Activated naive CD8-positive, alpha-beta T cell (primary cell): ENCODE results near the gene SLIT1.

Experiments
- H3K27ac Mint-ChIP-seq: one replicate; pipeline ENCODE4 v1.8.0; 2021; ENCODE audit warnings: mixed read lengths
- H3K27me3 Mint-ChIP-seq: one replicate; pipeline ENCODE4 v1.8.0; 2021; ENCODE audit warnings: mixed read lengths
- H3K36me3 Mint-ChIP-seq: one replicate; pipeline ENCODE4 v1.8.0; 2021; ENCODE audit warnings: mixed read lengths
- H3K4me1 Mint-ChIP-seq: one replicate; pipeline ENCODE4 v1.8.0; 2021; ENCODE audit warnings: low read depth, mixed read lengths
- H3K4me3 Mint-ChIP-seq: one replicate; pipeline ENCODE4 v1.8.0; 2021; ENCODE audit warnings: mild to moderate bottlenecking, mixed read lengths
- H3K9me3 Mint-ChIP-seq: one replicate; pipeline ENCODE4 v1.8.0; 2021; ENCODE audit warnings: low read depth, mixed read lengths

SLIT1 gene

DNA sequence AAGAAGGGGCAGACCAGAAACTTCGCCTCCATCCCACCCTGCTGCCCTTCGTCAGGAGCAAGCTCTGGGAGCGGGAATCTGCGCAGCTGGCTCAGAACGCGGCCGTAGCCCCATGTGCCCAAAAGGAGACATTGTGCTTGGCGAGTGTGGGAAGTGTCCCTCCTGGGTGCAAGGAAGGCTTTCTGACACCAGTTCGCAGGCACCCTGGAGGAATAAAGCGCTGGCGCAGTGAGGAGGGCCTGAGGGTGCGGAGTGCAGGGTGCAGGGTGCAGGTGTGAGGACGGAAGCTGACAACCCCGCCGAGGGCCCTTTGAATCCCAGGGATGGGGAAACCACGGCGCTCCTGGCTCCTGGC is 811 bp downstream of the SLIT1 start:
- Mint-ChIP-seq H3K4me3 (peak overlapping the region; percentile 63), H3K9me3 (no peaks in the 10 kb centered on the region), H3K4me1 (peaks cover 8% of the 10 kb centered on the region), H3K27ac (no peak overlapping the region), H3K36me3 (no peaks in the 10 kb centered on the region), H3K27me3 (peaks cover 39% of the 10 kb centered on the region)

DNA sequence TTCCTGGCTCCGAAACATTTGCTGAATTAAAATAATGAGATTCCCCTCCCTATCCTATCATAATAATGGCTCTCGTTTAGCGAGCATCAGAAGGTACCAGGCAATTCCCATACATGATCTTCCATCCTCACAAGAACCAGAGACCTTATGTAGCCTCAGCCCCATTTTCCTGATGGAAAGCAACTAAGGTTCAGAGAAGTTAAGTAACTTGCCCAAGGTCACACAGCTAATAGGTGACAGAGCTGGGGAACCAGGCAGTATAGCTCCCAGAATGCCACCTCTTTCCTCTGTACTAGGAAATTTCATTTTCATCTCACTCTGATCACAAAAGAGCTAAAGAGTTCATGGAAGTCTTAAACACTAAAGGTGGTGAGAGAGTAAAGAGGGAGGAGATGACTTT is 2.4 kb downstream of the SLIT1 start:
- peaks cover 35% of the 10 kb centered on the region for H3K27me3 Mint-ChIP-seq
- H3K27ac Mint-ChIP-seq, result no peak overlapping the region
- H3K4me1 Mint-ChIP-seq, result peaks cover 8% of the 10 kb centered on the region

DNA sequence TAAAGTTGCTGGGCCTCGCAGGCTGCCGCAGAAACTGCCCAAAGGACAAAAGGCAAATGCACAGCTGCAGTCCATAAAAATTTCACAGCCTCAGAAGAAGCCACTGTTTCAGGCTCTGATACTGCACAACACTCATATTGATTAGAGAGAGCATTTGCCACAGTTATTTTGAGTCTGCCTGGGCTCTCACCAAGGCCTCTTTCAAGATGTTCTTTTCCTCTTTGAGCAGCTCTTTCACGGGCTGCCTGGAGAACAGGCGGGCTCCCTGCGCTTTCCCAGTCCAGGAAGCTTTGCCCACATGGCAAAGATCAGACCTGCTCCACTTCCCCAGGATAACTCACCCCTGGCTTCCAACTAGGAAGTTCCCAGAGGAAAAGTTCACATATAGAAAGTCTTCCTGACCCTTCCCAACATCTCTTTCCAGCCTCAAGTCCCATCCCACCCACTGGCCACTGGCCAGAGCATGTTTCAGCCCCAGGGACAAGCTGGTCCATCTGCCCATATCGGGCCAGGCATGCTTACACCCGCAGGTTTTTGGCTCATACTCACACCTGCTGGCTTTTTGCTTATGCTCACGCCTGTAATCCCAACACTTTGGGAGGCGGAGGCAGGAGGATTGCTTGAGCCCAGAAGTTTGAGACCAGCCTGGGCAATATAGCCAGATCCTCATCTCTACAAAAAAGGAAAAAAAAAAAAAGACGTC is 3.3 kb downstream of the SLIT1 start:
- no peak overlapping the region for H3K27ac Mint-ChIP-seq
- H3K4me1 Mint-ChIP-seq, result peaks cover 8% of the 10 kb centered on the region
- H3K4me3 Mint-ChIP-seq, result no peak overlapping the region
- no peaks in the 10 kb centered on the region for H3K9me3 Mint-ChIP-seq
- peaks cover 35% of the 10 kb centered on the region for H3K27me3 Mint-ChIP-seq
- H3K36me3 Mint-ChIP-seq, result no peaks in the 10 kb centered on the region

More for the DNA sequence above, 2.4 kb downstream of the SLIT1 start:
- H3K4me3 Mint-ChIP-seq, result no peak overlapping the region
- H3K9me3 Mint-ChIP-seq, result no peaks in the 10 kb centered on the region
- H3K36me3 Mint-ChIP-seq, result no peaks in the 10 kb centered on the region

DNA sequence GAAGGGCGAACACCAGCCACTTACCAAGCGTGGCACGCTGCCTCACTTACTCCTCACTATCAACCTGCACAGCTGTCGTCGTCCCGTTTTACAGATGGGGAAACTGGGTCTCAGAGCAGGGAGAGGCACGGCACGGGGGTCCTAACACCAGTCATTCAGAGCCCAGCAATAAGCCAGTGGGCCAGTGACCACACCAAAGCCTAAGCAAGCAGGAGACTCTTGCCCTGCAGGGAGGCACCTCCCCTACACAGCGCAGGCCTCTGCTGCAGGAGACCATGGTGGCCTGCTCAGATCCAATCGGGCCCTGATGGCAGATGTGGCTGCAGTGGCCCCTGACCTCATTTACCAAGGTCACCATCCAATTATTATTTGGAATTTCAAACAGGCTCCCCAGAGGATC is 4.8 kb downstream of the SLIT1 start:
- peaks cover 6% of the 10 kb centered on the region for H3K4me1 Mint-ChIP-seq
- no peaks in the 10 kb centered on the region for H3K9me3 Mint-ChIP-seq
- no peaks in the 10 kb centered on the region for H3K36me3 Mint-ChIP-seq
- H3K4me3 Mint-ChIP-seq, result no peak overlapping the region
- H3K27ac Mint-ChIP-seq, result no peak overlapping the region
- H3K27me3 Mint-ChIP-seq, result peaks cover 28% of the 10 kb centered on the region

DNA sequence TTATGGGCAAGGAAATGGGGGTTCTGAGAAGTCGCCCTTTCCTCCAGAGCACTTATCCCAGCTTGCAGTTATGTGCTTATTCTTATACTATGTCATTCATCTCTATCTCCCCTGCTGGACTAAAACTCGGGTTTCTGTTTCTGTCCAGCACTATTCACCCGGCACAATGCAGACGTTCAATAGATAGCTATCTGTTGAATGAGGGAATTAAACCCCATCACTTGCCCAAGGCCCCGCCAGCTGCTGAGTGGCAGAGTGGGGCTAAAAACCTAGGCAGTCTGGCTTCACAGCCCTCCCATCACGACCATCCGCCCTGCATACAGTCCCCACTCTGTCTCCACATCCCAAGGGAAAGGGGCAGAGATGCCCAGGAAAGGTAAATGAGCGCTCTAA is 5.4 kb downstream of the SLIT1 start:
- Mint-ChIP-seq H3K4me1 (peaks cover 6% of the 10 kb centered on the region), H3K27ac (no peak overlapping the region), H3K27me3 (peaks cover 28% of the 10 kb centered on the region), H3K36me3 (no peaks in the 10 kb centered on the region), H3K4me3 (no peak overlapping the region), H3K9me3 (no peaks in the 10 kb centered on the region)

DNA sequence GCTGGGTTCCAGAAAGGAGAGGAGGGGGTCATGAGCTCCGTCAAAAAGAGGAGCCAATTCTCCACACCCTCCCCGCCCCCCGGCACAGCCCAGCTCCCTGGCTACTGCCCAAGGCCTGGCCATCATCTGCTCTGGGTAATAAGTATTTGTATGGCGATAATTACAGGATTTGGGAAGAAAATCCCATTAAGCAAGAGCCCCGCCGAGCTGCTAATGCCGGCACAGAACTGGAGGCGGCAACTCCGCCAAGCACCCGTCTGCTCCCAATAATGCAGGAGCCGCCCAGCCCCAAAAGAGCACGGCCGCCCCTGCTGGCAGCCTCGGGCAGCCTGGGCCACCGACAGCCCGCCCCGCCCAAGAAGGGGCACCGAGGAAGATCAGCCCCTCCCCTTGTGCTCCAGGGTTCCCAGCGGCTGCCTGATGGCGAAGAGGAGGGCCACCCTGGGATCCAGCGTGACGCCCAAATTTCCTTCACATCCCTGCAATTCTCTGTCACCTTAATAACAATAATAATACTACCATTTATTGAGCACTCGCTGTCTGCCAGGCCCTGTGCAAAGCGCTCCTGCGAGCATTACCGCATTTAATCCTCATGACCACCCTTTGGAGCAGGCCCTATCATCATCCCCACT is 5.9 kb downstream of the SLIT1 start:
- no peaks in the 10 kb centered on the region for H3K9me3 Mint-ChIP-seq
- no peaks in the 10 kb centered on the region for H3K36me3 Mint-ChIP-seq
- H3K27me3 Mint-ChIP-seq, result peaks cover 26% of the 10 kb centered on the region
- peaks cover 4% of the 10 kb centered on the region for H3K4me1 Mint-ChIP-seq
- H3K27ac Mint-ChIP-seq, result no peak overlapping the region
- H3K4me3 Mint-ChIP-seq, result no peak overlapping the region

DNA sequence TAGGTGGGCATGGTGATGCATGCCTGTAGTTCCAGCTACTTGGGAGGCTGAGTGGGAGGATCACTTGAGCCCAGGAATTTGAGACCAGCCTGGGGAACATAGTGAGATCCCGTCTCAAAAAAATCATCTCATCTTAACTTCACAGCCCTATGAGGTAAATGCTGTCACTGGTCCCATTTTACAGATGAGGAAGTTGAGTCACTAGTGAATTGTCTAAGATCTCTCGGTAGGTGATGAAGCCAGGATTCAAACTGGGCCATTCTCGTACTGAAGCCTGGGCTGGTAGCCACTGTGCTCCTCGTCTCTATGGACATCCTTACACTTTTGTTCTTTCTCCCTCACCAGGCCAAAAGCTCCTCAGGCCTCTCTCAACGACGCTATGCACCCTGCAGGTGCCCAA is 6.4 kb downstream of the SLIT1 start:
- H3K27ac Mint-ChIP-seq, result no peak overlapping the region
- H3K36me3 Mint-ChIP-seq, result no peaks in the 10 kb centered on the region
- H3K4me1 Mint-ChIP-seq, result peaks cover under 1% of the 10 kb centered on the region
- H3K27me3 Mint-ChIP-seq, result peaks cover 21% of the 10 kb centered on the region
- H3K4me3 Mint-ChIP-seq, result no peak overlapping the region
- no peaks in the 10 kb centered on the region for H3K9me3 Mint-ChIP-seq

DNA sequence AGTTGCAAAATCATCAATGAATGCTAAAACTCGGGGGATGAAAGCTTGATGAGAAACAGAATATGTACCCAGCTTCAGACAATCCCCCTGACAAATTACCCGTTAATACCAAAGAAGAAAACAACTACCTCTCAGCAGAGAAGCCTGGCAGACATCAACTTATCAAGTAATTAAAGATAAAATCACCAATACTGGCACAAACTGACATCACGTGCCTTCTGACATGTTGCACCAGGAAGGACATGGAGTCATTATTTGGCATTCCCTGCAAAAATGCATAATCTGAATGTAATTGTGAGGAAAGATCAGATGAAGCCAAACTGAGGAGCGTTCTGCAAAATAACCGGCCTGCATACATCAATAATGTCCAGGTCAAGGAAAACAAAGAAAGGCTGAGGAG is 7.7 kb downstream of the SLIT1 start:
- H3K4me3 Mint-ChIP-seq, result no peak overlapping the region
- H3K27ac Mint-ChIP-seq, result no peak overlapping the region
- H3K4me1 Mint-ChIP-seq, result no peaks in the 10 kb centered on the region
- peaks cover 14% of the 10 kb centered on the region for H3K27me3 Mint-ChIP-seq
- no peaks in the 10 kb centered on the region for H3K36me3 Mint-ChIP-seq
- H3K9me3 Mint-ChIP-seq, result no peaks in the 10 kb centered on the region

DNA sequence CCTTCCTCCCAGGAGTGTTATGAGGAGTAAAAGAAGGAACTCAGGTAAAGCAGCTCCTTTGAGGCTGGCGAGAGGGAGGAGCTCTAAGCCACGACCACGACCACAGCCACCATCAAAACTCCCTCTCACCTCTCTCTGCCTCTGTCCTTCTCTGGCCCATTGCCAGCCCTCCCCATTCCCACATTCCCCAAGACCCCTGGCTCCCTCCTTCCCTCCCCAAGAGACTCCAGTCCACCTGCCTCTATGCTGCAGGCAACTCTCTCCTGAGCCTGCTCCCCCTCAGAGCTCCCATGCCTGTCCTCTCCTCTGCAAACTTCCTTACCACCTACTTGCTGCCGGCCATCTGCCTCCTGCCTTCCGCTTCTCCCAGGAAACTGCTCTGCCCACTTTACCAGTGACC is 9.5 kb downstream of the SLIT1 start:
- Mint-ChIP-seq H3K27me3 (peaks cover 15% of the 10 kb centered on the region), H3K4me1 (no peaks in the 10 kb centered on the region), H3K27ac (no peak overlapping the region), H3K4me3 (no peak overlapping the region), H3K9me3 (no peaks in the 10 kb centered on the region), H3K36me3 (no peaks in the 10 kb centered on the region)

DNA sequence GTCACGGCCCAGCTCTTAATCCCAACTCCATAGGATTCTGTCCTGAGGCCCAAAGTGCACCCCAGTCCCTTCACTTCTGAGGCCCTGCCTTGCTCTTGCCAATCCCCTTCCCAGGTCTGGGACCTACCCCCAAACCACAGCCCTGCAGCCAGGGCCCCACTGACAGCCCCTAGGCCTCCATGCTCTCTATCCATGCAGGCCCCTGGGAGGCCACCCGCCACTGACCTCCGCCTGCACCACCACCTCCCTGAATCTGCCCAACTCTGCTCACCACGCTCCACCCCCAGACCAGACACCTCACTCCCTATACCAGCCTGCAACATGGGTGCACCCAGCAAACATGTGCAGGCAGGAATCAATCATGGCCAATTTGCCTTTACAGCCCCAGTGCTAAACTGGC is 10.2 kb downstream of the SLIT1 start:
- H3K27me3 Mint-ChIP-seq, result peaks cover 12% of the 10 kb centered on the region
- no peak overlapping the region for H3K4me3 Mint-ChIP-seq
- no peaks in the 10 kb centered on the region for H3K9me3 Mint-ChIP-seq
- H3K4me1 Mint-ChIP-seq, result no peaks in the 10 kb centered on the region
- H3K27ac Mint-ChIP-seq, result no peak overlapping the region
- H3K36me3 Mint-ChIP-seq, result no peaks in the 10 kb centered on the region

DNA sequence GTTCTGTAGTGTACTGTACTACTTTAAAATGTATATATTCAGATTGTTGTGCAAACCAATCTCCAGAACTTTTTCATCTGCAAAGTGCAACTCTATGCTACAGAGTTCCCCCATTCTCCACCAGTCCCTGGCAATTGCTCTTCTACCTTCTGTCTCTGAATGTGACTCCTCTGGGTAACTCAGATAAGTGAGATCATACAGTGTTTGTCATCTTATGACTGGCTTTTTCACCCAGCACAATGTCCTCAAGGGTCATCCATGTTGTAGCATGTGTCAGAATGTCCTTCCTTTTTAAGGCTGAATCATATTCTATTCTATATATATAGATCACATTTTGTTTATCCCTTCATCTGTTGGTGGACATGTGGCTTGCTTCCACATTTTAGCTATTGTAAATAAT is 10.8 kb downstream of the SLIT1 start:
- peaks cover 6% of the 10 kb centered on the region for H3K27me3 Mint-ChIP-seq
- no peaks in the 10 kb centered on the region for H3K4me1 Mint-ChIP-seq
- no peaks in the 10 kb centered on the region for H3K9me3 Mint-ChIP-seq
- H3K36me3 Mint-ChIP-seq, result no peaks in the 10 kb centered on the region
- no peak overlapping the region for H3K27ac Mint-ChIP-seq
- H3K4me3 Mint-ChIP-seq, result no peak overlapping the region

DNA sequence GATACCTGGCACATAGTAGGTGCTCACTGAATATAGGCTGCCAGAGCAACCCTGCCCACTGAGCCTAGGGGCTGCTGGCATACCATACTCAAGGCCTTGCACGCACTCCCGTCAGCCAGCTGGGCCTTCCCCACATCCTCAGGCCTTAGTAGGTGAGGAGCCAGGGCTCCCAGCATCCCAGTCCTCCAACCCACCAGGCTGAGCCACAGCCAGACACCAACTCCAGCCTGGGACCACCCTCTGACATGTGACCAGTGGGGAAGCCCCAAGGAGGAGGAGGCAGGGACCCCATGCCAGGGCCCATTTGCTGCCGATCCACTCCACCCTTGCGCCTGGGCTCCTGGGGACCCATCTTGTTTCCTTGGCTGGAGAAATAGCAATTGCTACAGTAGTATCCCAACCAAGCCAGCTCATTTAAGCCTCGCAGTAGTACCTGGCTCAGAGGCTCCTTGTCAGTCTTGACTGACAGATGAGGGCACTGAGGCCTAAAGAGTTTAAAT is 11.4 kb downstream of the SLIT1 start:
- Mint-ChIP-seq H3K36me3 (no peaks in the 10 kb centered on the region), H3K4me3 (no peak overlapping the region), H3K27ac (no peak overlapping the region), H3K27me3 (peaks cover 8% of the 10 kb centered on the region), H3K4me1 (no peaks in the 10 kb centered on the region), H3K9me3 (no peaks in the 10 kb centered on the region)

DNA sequence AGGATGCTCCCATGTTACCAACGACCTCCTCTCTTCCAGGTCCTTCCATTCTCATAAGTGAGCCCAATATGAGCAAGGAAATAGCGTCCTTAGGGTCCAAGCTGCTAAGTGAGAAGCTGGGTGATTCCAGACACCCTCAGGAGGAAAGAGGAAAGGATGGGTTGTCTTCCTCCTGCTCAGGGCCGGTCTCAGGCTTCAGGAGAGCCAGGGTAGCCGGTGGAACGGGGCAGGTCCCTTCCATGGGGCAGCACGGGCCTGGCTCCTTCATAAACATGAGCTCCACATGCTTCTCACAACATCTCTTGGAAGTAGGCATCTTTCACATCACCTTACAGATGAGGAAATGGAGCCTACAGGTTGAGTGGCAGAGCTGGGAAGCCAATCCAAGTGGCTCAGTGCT is 12.7 kb downstream of the SLIT1 start:
- no peaks in the 10 kb centered on the region for H3K36me3 Mint-ChIP-seq
- no peaks in the 10 kb centered on the region for H3K4me1 Mint-ChIP-seq
- H3K27me3 Mint-ChIP-seq, result peaks cover 4% of the 10 kb centered on the region
- no peak overlapping the region for H3K27ac Mint-ChIP-seq
- H3K9me3 Mint-ChIP-seq, result no peaks in the 10 kb centered on the region
- H3K4me3 Mint-ChIP-seq, result no peak overlapping the region

DNA sequence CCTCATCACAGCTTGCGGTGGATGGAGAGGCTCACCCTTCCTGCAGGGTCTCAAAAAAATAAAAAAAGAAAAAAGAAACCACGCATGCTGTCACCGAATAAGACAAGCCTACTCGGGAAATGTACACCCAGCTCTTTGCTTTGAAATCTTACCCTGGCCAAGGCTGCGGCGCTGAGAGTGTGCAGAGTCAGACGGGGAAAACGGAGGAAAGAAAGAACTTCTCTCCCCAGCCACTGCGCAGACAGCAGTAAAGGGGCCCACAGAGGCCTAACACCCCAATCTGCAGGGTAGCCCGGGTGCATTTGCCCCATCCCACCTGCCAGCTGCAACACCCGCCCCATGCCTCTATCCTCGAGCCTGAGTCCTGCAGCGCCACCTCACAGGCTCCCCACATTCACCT is 14.8 kb downstream of the SLIT1 start:
- Mint-ChIP-seq H3K27ac (no peak overlapping the region), H3K4me1 (no peaks in the 10 kb centered on the region), H3K4me3 (no peak overlapping the region), H3K36me3 (no peaks in the 10 kb centered on the region), H3K9me3 (no peaks in the 10 kb centered on the region), H3K27me3 (peaks cover 4% of the 10 kb centered on the region)

DNA sequence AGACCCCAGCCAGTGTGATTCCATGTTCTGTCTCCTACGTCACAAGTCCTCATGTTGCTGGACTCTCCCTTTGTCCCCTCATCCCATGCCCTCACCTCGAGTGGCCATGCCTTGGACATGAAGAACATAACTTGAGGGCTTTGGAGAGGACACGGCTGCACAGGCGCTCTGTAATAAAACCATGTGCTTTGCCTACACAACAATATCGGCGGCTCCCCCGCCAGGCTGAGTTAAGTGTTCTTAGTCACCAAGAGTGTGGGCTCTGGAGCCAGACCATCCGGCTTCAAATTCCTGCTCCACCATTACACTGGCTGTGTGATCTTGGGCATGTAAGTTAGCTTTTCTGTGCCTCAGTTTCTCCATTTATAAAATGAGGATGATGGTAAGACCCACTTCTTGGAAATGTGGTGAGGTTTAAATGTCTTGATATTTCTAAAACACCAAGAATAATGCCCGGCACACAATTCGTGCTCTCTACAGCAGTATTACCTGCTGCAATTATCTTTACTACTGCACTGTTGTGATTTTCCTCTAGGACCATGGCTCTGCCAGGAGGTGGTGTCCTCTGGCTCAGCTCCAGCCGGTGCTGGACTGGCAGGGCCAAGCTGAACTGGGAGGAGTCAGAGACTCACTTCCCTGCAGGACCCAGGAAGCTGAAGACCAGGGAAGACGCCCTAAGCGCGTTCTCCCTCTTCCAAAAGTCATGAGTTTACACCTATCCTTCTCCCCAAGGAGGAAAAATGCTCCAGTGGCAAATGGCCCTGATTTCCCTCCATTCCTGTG is 15.7 kb downstream of the SLIT1 start:
- H3K27ac Mint-ChIP-seq, result no peak overlapping the region
- no peak overlapping the region for H3K4me3 Mint-ChIP-seq
- H3K4me1 Mint-ChIP-seq, result no peaks in the 10 kb centered on the region
- H3K36me3 Mint-ChIP-seq, result no peaks in the 10 kb centered on the region
- H3K27me3 Mint-ChIP-seq, result peaks cover 4% of the 10 kb centered on the region
- H3K9me3 Mint-ChIP-seq, result no peaks in the 10 kb centered on the region
